Lower leg skin (tissue), 3 donors: ENCODE data around the gene FARP1.

Source experiments
- CTCF ChIP-seq, 3 donors: fragments of 450-650 bp; IDR thresholded peaks; one replicate each; pipeline ENCODE4 v1.5.1; 2016; ENCODE audit warnings: antibody characterized with exemption in 3 of 3, mild to moderate bottlenecking in 3 of 3, moderate library complexity in 2 of 3
- POLR2A ChIP-seq, 2 donors: fragments of 450-650 bp; IDR thresholded peaks; one replicate each; pipeline ENCODE4 v1.6.1; 2016 to 2017; ENCODE audit warnings: antibody characterized with exemption in 2 of 2, mild to moderate bottlenecking in 1 of 2, moderate library complexity in 1 of 2

- TF ChIP-seq CTCF (IDR thresholded peaks at IDR 0.05): no peak
- TF ChIP-seq POLR2A (IDR thresholded peaks at IDR 0.05): no peak
Observed at GRCh38 chr13:98108341-98108740, 34.6 kb upstream of the FARP1 start.
